ENCODE measurements around the gene GSE1.

GRCh38 chr16:85646358-85646907 lies 33.3 kb downstream of the GSE1 start:
- TF ChIP-seq POLR2A (IDR thresholded peaks at IDR 0.05; ENCODE audit: borderline replicate concordance, extremely low read depth, insufficient read depth, insufficient read length) (no peak), CTCF (IDR thresholded peaks at IDR 0.05 in 2 of 3, conservative IDR thresholded peaks at IDR 0.05 in 1 of 3; ENCODE audit: borderline replicate concordance in 1 of 3, insufficient read depth in 1 of 3, low read depth in 2 of 3, low read length in 2 of 3) (0 out of 6 replicates have a peak, but pooled peaks of 1 of the 3 experiments have one; percentile 7), EZH2 (IDR thresholded peaks at IDR 0.05) (no peak), REST (IDR thresholded peaks at IDR 0.05; ENCODE audit: low read depth) (no peak), MAX (IDR thresholded peaks at IDR 0.05) (no peak), ATF3 (IDR thresholded peaks at IDR 0.05) (no peak), EZH2phosphoT487 (IDR thresholded peaks at IDR 0.05; ENCODE audit: borderline replicate concordance) (no peak), ZBTB33 (IDR thresholded peaks at IDR 0.05; ENCODE audit: extremely low read depth, insufficient replicate concordance, low read length) (no peak), EGR1 (IDR thresholded peaks at IDR 0.05; ENCODE audit: low read depth) (no peak), SP1 (IDR thresholded peaks at IDR 0.05; ENCODE audit: low read depth) (no peak), ZNF274 (IDR thresholded peaks at IDR 0.05; ENCODE audit: low read depth, low read length) (no peak), JUND (IDR thresholded peaks at IDR 0.05) (no peak), ELF1 (IDR thresholded peaks at IDR 0.05; ENCODE audit: borderline replicate concordance, low read depth) (no peak)
